Measurements from ENCODE around the gene FAM81B.

The FAM81B gene

GRCh38 chr5:95393279-95393678 lies 2.1 kb downstream of the FAM81B start:
- H3K36me3 ChIP-seq: no peaks in the 10 kb centered on the region
- no peaks in the 10 kb centered on the region for H3K4me1 ChIP-seq
- no peak overlapping the region for H3K4me3 ChIP-seq
- no peaks in the 10 kb centered on the region for H3K27me3 ChIP-seq
- H3K4me2 ChIP-seq: no peak overlapping the region
- no peak for TF ChIP-seq Cebpa-rat (IDR thresholded peaks at IDR 0.05)
- H3K9ac ChIP-seq: no peak overlapping the region
- no peaks in the 10 kb centered on the region for H3K9me3 ChIP-seq
- no peak overlapping the region for H3K27ac ChIP-seq
- H4K20me1 ChIP-seq: no peaks in the 10 kb centered on the region

GRCh38 chr5:95398989-95399388 lies 7.8 kb downstream of the FAM81B start:
- Histone ChIP-seq H3K36me3 (no peaks in the 10 kb centered on the region), H3K27me3 (no peaks in the 10 kb centered on the region), H4K20me1 (no peaks in the 10 kb centered on the region), H3K9ac (no peak overlapping the region), H3K4me3 (no peak overlapping the region), H3K4me1 (no peaks in the 10 kb centered on the region), H3K4me2 (no peak overlapping the region), H3K27ac (no peak overlapping the region), H3K9me3 (no peaks in the 10 kb centered on the region)
- TF ChIP-seq Cebpa-rat (IDR thresholded peaks at IDR 0.05): no peak

DNA sequence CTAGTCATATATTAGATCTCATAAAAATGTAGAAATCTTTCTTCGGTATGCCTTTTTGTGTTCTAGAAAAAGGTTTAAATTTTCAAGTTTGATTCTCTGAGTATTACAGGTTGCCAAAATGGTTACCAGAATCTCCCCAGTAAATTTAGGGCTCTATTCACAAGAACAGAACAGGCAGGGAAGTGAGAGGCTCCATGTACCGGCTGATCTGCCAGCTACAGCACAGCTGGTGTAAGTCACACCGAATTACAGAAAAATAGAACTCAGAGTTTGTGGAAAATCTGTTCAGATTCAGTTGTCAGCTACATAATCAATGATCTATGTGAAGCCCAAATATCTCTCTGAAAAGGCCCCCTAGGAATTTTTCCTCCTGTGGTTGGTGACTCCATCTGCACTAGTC lies 10.5 kb downstream of the FAM81B start:
- Histone ChIP-seq H3K9me3 (no peaks in the 10 kb centered on the region), H4K20me1 (no peaks in the 10 kb centered on the region), H3K4me2 (no peak overlapping the region), H3K27me3 (no peaks in the 10 kb centered on the region), H3K9ac (no peak overlapping the region), H3K36me3 (no peaks in the 10 kb centered on the region), H3K4me1 (peaks cover 19% of the 10 kb centered on the region), H3K4me3 (no peak overlapping the region), H3K27ac (no peak overlapping the region)
- TF ChIP-seq Cebpa-rat (IDR thresholded peaks at IDR 0.05): no peak

DNA sequence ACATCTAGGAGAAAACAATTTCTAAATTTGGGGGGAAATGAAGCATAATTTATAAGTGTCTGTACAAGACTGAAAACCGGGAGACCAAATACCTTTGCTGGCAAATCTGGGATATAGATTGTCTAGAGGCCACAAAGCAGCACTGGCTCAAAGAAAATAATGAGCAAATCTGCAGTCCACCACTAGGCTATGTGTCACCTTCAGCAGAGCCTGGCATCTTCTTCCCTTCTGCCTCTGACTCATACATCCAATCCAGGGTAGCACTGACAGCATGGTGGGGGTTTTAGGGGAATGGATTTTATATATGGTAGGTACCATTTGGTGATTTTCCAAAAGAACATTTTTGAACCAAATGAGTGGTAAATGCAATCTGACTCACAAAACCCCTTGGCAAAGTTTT lies 12.8 kb downstream of the FAM81B start:
- H3K4me1 ChIP-seq: peaks cover 40% of the 10 kb centered on the region
- no peak overlapping the region for H3K9ac ChIP-seq
- H3K27me3 ChIP-seq: no peaks in the 10 kb centered on the region
- H4K20me1 ChIP-seq: no peaks in the 10 kb centered on the region
- H3K9me3 ChIP-seq: no peaks in the 10 kb centered on the region
- H3K4me2 ChIP-seq: no peak overlapping the region
- H3K4me3 ChIP-seq: no peak overlapping the region
- H3K27ac ChIP-seq: no peak overlapping the region
- no peaks in the 10 kb centered on the region for H3K36me3 ChIP-seq
- no peak for TF ChIP-seq Cebpa-rat (IDR thresholded peaks at IDR 0.05)

GRCh38 chr5:95406426-95407090 lies 15.4 kb downstream of the FAM81B start:
- peaks cover 44% of the 10 kb centered on the region for H3K4me1 ChIP-seq
- no peak for TF ChIP-seq Cebpa-rat (IDR thresholded peaks at IDR 0.05)
- no peaks in the 10 kb centered on the region for H3K27me3 ChIP-seq
- no peaks in the 10 kb centered on the region for H3K36me3 ChIP-seq
- H3K4me3 ChIP-seq: peak overlapping the region; percentile 49
- H4K20me1 ChIP-seq: no peaks in the 10 kb centered on the region
- H3K9me3 ChIP-seq: no peaks in the 10 kb centered on the region
- H3K9ac ChIP-seq: peak overlapping the region; percentile 39; the same call in 1 of the 2 replicates
- peak overlapping the region; percentile 86 for H3K4me2 ChIP-seq
- H3K27ac ChIP-seq: peak overlapping the region; percentile 70

DNA sequence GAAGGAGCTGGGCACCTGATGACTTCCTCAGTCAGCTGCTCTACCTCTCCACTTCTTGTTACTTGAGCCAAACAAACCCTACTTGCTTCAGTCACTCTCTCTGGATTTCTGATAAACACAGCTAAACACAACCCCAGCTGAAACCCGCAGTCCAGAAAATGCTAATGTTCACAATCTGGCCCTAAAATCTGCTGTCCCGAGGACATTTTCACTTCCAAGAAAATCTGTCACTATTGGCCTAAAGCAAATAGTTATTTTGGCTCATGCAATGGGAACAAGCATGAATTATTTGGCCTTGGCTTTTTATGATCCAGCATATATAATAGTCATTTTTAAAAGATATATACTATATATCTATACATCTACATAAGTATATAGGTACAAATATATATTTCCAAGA lies 19.1 kb downstream of the FAM81B start:
- Histone ChIP-seq H3K4me2 (no peak overlapping the region), H3K27me3 (no peaks in the 10 kb centered on the region), H4K20me1 (no peaks in the 10 kb centered on the region), H3K4me1 (peaks cover 37% of the 10 kb centered on the region), H3K4me3 (no peak overlapping the region), H3K9ac (no peak overlapping the region), H3K9me3 (no peaks in the 10 kb centered on the region), H3K27ac (no peak overlapping the region), H3K36me3 (no peaks in the 10 kb centered on the region)
- no peak for TF ChIP-seq Cebpa-rat (IDR thresholded peaks at IDR 0.05)

- Histone ChIP-seq H3K4me1 (peaks cover 26% of the 10 kb centered on the region), H4K20me1 (no peaks in the 10 kb centered on the region), H3K27ac (no peak overlapping the region), H3K9me3 (no peaks in the 10 kb centered on the region), H3K9ac (no peak overlapping the region), H3K36me3 (no peaks in the 10 kb centered on the region), H3K4me2 (no peak overlapping the region), H3K27me3 (no peaks in the 10 kb centered on the region), H3K4me3 (no peak overlapping the region)
- no peak for TF ChIP-seq Cebpa-rat (IDR thresholded peaks at IDR 0.05)
These were observed 20.3 kb downstream of the FAM81B start for GRCh38 chr5:95411474-95411873.

- Histone ChIP-seq H3K4me2 (no peak overlapping the region), H3K9me3 (no peaks in the 10 kb centered on the region), H3K9ac (no peak overlapping the region), H3K36me3 (no peaks in the 10 kb centered on the region), H3K4me3 (no peak overlapping the region), H3K4me1 (no peaks in the 10 kb centered on the region), H3K27me3 (no peaks in the 10 kb centered on the region), H3K27ac (no peak overlapping the region), H4K20me1 (no peaks in the 10 kb centered on the region)
- TF ChIP-seq Cebpa-rat (IDR thresholded peaks at IDR 0.05): no peak
These were observed 23.3 kb downstream of the FAM81B start for GRCh38 chr5:95414451-95414850.

DNA sequence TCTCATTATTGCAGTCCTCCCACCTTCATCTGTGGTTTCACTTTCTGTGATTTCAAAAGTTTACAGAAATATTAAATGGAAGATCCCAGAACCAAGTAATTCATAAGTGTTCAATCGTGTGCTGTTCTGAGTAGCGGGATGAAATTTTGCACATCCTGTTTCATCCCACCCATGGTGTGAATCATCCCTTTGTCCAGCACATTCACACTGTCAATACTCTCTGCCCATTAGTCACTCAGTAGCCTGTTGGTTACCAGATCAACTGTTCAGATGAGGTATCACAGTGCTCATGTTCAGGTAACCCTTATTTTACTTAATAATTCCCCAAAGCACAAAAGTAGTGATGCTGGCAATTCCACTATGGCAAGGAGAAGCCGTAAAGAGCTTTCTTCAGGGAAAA lies 26.8 kb downstream of the FAM81B start:
- no peak for TF ChIP-seq Cebpa-rat (IDR thresholded peaks at IDR 0.05)
- Histone ChIP-seq H3K27me3 (no peaks in the 10 kb centered on the region), H3K9ac (no peak overlapping the region), H3K9me3 (no peaks in the 10 kb centered on the region), H4K20me1 (no peaks in the 10 kb centered on the region), H3K4me1 (no peaks in the 10 kb centered on the region), H3K36me3 (no peaks in the 10 kb centered on the region), H3K27ac (no peak overlapping the region), H3K4me3 (no peak overlapping the region), H3K4me2 (no peak overlapping the region)

- H3K4me2 ChIP-seq: no peak overlapping the region
- TF ChIP-seq Cebpa-rat (IDR thresholded peaks at IDR 0.05): no peak
- H3K36me3 ChIP-seq: no peaks in the 10 kb centered on the region
- no peak overlapping the region for H3K9ac ChIP-seq
- no peaks in the 10 kb centered on the region for H3K9me3 ChIP-seq
- no peaks in the 10 kb centered on the region for H4K20me1 ChIP-seq
- H3K27me3 ChIP-seq: no peaks in the 10 kb centered on the region
- no peaks in the 10 kb centered on the region for H3K4me1 ChIP-seq
- H3K27ac ChIP-seq: no peak overlapping the region
- H3K4me3 ChIP-seq: no peak overlapping the region
These were observed 31.7 kb downstream of the FAM81B start for GRCh38 chr5:95422838-95423237.

DNA sequence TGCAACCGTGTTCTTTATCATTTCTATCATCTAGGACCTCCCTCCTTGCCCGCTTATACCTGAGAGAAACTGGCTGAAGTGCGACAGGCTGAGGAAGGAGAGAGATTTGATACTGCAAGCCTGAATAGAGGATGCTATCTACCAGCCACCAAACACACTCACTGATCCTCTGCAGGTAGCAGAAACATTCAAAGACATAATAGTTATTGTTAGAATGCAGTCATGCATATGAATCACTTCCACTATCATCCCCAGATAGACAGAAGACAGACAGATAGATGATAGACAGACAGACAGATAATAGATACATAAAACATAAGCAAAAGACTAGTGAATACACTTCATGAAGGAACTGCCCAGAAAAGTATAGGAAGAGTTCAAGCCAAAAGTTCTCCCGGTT lies 32.9 kb downstream of the FAM81B start:
- no peaks in the 10 kb centered on the region for H3K4me1 ChIP-seq
- no peaks in the 10 kb centered on the region for H3K9me3 ChIP-seq
- H3K4me2 ChIP-seq: no peak overlapping the region
- H4K20me1 ChIP-seq: no peaks in the 10 kb centered on the region
- no peak overlapping the region for H3K4me3 ChIP-seq
- no peaks in the 10 kb centered on the region for H3K27me3 ChIP-seq
- H3K36me3 ChIP-seq: no peaks in the 10 kb centered on the region
- no peak overlapping the region for H3K27ac ChIP-seq
- no peak for TF ChIP-seq Cebpa-rat (IDR thresholded peaks at IDR 0.05)
- H3K9ac ChIP-seq: no peak overlapping the region
